Measurements from ENCODE around the gene RAB4A. TPM values are rescaled to one million over a fixed set of nuclear protein-coding genes. Genes with fewer than 3 reads are reported as not detected.

RAB4A gene
- total and polyA plus RNA-seq, 2 of the 4 experiments (the other 2 are of a cell fraction), result 25.6 to 26.2 TPM

DNA sequence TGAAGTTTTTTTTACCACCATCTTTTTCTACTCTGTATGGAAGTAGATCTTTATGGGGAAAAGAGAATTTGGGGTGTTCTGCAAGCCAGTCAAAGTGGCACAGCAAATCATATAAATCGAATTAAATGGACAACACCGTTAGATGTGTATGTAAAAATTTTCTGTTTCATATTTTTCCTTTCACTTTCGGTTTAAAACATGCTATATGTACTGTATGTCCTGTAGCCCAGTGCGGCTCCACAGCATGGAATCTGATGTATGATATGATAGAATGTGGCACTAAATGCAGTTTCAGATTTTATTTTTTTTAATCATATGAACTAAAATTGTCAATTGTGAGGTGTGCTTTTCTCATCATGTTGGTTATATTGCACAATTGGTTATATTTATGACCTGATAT is 32.9 kb downstream of the RAB4A start:
- Histone ChIP-seq H3K4ac (ENCODE audit: low read depth, low read length) (no peak overlapping the region), H3K79me1 (ENCODE audit: low read depth in 1 of 2, low read length in 2 of 2) (peaks cover 8 to 16% of the 10 kb centered on the region in 2 experiments; a peak in 3 of 4 replicates), H4K8ac (ENCODE audit: low read depth in 2 of 2, low read length in 2 of 2) (no peak overlapping the region), H3K4me3 (ENCODE audit: insufficient read depth, low read depth, low read length) (no peak overlapping the region), H2AFZ (replicated peaks; ENCODE audit: low read length, poor library complexity) (no peak overlapping the region), H3K9me1 (ENCODE audit: insufficient read depth, low read length) (peaks cover 13% of the 10 kb centered on the region), H3K14ac (replicated peaks; ENCODE audit: low read depth, low read length) (no peak overlapping the region), H2BK120ac (ENCODE audit: low read depth, low read length) (no peak overlapping the region), H2AK5ac (ENCODE audit: low read depth, low read length) (no peak overlapping the region), H4K20me1 (ENCODE audit: insufficient read depth, low read length) (no peaks in the 10 kb centered on the region), H2BK5ac (ENCODE audit: low read depth, low read length, poor library complexity, severe bottlenecking) (no peak overlapping the region), H3K56ac (ENCODE audit: extremely low read depth, insufficient read depth, low read length) (no peak overlapping the region), H3K27me3 (ENCODE audit: control insufficient read depth, insufficient read depth, low read length) (no peaks in the 10 kb centered on the region), H2BK20ac (ENCODE audit: low read depth, low read length) (no peak overlapping the region), H2AK9ac (replicated peaks; ENCODE audit: low read depth, low read length, poor library complexity) (no peak overlapping the region), H3K4me2 (ENCODE audit: low read depth, low read length) (no peak overlapping the region), H3K9me3 (ENCODE audit: control insufficient read depth, insufficient read depth, low read length) (no peaks in the 10 kb centered on the region), H3K23ac (ENCODE audit: low read depth, low read length) (no peak overlapping the region), H4K91ac (ENCODE audit: insufficient read depth, low read depth, low read length) (no peak overlapping the region), H3K4me1 (ENCODE audit: control insufficient read depth, insufficient read depth, low read length) (peaks cover 5% of the 10 kb centered on the region), H3K27ac (ENCODE audit: insufficient read depth, low read length) (no peak overlapping the region), H3K9ac (ENCODE audit: low read depth, low read length) (no peak overlapping the region), H3K36me3 (ENCODE audit: control insufficient read depth, insufficient read depth, low read length) (peaks cover 43% of the 10 kb centered on the region), H4K5ac (ENCODE audit: low read depth, low read length) (no peak overlapping the region), H3K18ac (ENCODE audit: low read depth, low read length) (no peak overlapping the region), H2BK15ac (ENCODE audit: low read depth, low read length) (no peak overlapping the region)
- ATAC-seq (ENCODE audit: low read depth) (no peak), DNase-seq (no peak)
- WGBS, 2 experiments (ENCODE audit: extremely low coverage in 2 of 2, insufficient read length in 1 of 2), result no CpG with 5 or more reads among the region's 4 CpGs
- TF ChIP-seq MXI1 (IDR thresholded peaks at IDR 0.05; ENCODE audit: borderline replicate concordance, low read depth, low read length) (no peak), RFX5 (IDR thresholded peaks at IDR 0.05; ENCODE audit: low read depth, low read length) (no peak), RCOR1 (IDR thresholded peaks at IDR 0.05; ENCODE audit: insufficient replicate concordance, low read length) (no peak), CEBPB (IDR thresholded peaks at IDR 0.05; ENCODE audit: low read depth, low read length) (no peak), SMC3 (IDR thresholded peaks at IDR 0.05; ENCODE audit: low read depth, low read length) (no peak), BHLHE40 (IDR thresholded peaks at IDR 0.05; ENCODE audit: low read depth, low read length) (no peak), POLR2A (IDR thresholded peaks at IDR 0.05; ENCODE audit: low read depth, low read length) (no peak), FOS (IDR thresholded peaks at IDR 0.05; ENCODE audit: low read depth, low read length) (no peak)
- TF ChIP-seq, protein P1, sequence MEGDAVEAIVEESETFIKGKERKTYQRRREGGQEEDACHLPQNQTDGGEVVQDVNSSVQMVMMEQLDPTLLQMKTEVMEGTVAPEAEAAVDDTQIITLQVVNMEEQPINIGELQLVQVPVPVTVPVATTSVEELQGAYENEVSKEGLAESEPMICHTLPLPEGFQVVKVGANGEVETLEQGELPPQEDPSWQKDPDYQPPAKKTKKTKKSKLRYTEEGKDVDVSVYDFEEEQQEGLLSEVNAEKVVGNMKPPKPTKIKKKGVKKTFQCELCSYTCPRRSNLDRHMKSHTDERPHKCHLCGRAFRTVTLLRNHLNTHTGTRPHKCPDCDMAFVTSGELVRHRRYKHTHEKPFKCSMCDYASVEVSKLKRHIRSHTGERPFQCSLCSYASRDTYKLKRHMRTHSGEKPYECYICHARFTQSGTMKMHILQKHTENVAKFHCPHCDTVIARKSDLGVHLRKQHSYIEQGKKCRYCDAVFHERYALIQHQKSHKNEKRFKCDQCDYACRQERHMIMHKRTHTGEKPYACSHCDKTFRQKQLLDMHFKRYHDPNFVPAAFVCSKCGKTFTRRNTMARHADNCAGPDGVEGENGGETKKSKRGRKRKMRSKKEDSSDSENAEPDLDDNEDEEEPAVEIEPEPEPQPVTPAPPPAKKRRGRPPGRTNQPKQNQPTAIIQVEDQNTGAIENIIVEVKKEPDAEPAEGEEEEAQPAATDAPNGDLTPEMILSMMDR (conservative IDR thresholded peaks at IDR 0.05; ENCODE audit: low read depth, low read length), result no peak
- TF ChIP-seq, protein P2, sequence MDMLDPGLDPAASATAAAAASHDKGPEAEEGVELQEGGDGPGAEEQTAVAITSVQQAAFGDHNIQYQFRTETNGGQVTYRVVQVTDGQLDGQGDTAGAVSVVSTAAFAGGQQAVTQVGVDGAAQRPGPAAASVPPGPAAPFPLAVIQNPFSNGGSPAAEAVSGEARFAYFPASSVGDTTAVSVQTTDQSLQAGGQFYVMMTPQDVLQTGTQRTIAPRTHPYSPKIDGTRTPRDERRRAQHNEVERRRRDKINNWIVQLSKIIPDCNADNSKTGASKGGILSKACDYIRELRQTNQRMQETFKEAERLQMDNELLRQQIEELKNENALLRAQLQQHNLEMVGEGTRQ (IDR thresholded peaks at IDR 0.05; ENCODE audit: low read depth, low read length), result no peak
- TF ChIP-seq, protein P3, sequence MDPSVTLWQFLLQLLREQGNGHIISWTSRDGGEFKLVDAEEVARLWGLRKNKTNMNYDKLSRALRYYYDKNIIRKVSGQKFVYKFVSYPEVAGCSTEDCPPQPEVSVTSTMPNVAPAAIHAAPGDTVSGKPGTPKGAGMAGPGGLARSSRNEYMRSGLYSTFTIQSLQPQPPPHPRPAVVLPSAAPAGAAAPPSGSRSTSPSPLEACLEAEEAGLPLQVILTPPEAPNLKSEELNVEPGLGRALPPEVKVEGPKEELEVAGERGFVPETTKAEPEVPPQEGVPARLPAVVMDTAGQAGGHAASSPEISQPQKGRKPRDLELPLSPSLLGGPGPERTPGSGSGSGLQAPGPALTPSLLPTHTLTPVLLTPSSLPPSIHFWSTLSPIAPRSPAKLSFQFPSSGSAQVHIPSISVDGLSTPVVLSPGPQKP (IDR thresholded peaks at IDR 0.05; ENCODE audit: borderline replicate concordance, low read depth, low read length), result no peak
- ChIA-PET CTCF (no interaction called here), POLR2A (ENCODE audit: unreplicated experiment) (no interaction called here)
- intact Hi-C loops (cut with micrococcal nuclease) (no loop called here), in situ Hi-C loops (cut with MboI; ENCODE audit: low sequenced_read_pairs) (no loop called here), dilution Hi-C loops (cut with HindIII; ENCODE audit: low sequenced_read_pairs, unreplicated experiment) (no loop called here)
- BruUV-seq (replicated peaks), result no TSS peak

All from IMR-90 (cell line).